PC-9 (cell line): ENCODE measurements around the gene ADGRB3. TPM values are rescaled to one million over a fixed set of nuclear protein-coding genes. Genes with fewer than 3 reads are reported as not detected.

ENCODE experiments used
- BruUV-seq: library from RNA; stranded (reverse); fragments of 400-500 nt; replicated peaks from 2 replicates; lab custom pipeline; 2021; lab: Mats Ljungman, UMichigan
- CTCF ChIA-PET: fragments of 300-600 bp; sonication (Branson Sonifier 250); formaldehyde crosslinking; loops from one replicate; lab custom pipeline; 2022; ENCODE audit warnings: antibody characterized with exemption; lab: Charles Lee
- POLR2A ChIA-PET: fragments of 300-600 bp; sonication (Branson Sonifier 250); formaldehyde crosslinking; loops from one replicate; lab custom pipeline; 2022; ENCODE audit warnings: antibody characterized with exemption; ENCODE audit not compliant: unreplicated experiment; lab: Charles Lee
- DNase-seq, 2 experiments: peaks; one replicate each; pipeline versions ENCODE4 v3.0.0 to v3.0.0-alpha.2; 2015 to 2022; ENCODE audit warnings: mixed read lengths in 1 of 2
- H2AFZ ChIP-seq: fragments of 200-600 bp; sonication (generic); 2 replicates; pipeline ENCODE4 v1.8.1; 2017; ENCODE audit warnings: antibody characterized with exemption
- H3F3A ChIP-seq: fragments of 200-600 bp; sonication (generic); 2 replicates; pipeline ENCODE4 v1.8.1; 2017; ENCODE audit warnings: antibody characterized with exemption, mild to moderate bottlenecking, low read depth; ENCODE audit not compliant: insufficient read depth
- H3K27ac ChIP-seq: fragments of 200-600 bp; sonication (generic); 2 replicates; pipeline ENCODE4 v1.6.1; 2016; ENCODE audit warnings: mixed run types
- H3K27me3 ChIP-seq: fragments of 200-600 bp; sonication (generic); 2 replicates; pipeline ENCODE4 v1.6.1; 2016; ENCODE audit warnings: low read depth, mixed run types; ENCODE audit not compliant: insufficient read depth
- H3K36me3 ChIP-seq: fragments of 200-600 bp; sonication (generic); 2 replicates; pipeline ENCODE4 v1.6.1; 2016; ENCODE audit warnings: low read depth, mixed run types
- H3K4me1 ChIP-seq: fragments of 200-600 bp; sonication (generic); replicated peaks from 2 replicates; pipeline ENCODE4 v1.6.1; 2016; ENCODE audit warnings: mixed run types; ENCODE audit not compliant: insufficient read depth
- H3K4me2 ChIP-seq: fragments of 200-600 bp; sonication (generic); 2 replicates; pipeline ENCODE4 v1.6.1; 2017; ENCODE audit warnings: mixed run types
- H3K4me3 ChIP-seq: fragments of 200-600 bp; sonication (generic); 2 replicates; pipeline ENCODE4 v1.6.1; 2016; ENCODE audit warnings: mixed run types
- H3K79me2 ChIP-seq: fragments of 200-600 bp; sonication (generic); 2 replicates; pipeline ENCODE4 v1.6.1; 2017; ENCODE audit warnings: low read depth, mixed run types
- H3K9me2 ChIP-seq: fragments of 200-600 bp; sonication (generic); 2 replicates; pipeline ENCODE4 v1.8.1; 2017; ENCODE audit warnings: mild to moderate bottlenecking; ENCODE audit not compliant: insufficient read depth
- H3K9me3 ChIP-seq: fragments of 200-600 bp; sonication (generic); 2 replicates; pipeline ENCODE4 v1.8.1; 2016; ENCODE audit warnings: low read depth; ENCODE audit not compliant: insufficient read depth
- H4K20me1 ChIP-seq: fragments of 200-600 bp; sonication (generic); 2 replicates; pipeline ENCODE4 v1.8.1; 2017; ENCODE audit not compliant: insufficient read depth
- CTCF ChIP-seq: fragments of 200-600 bp; sonication (generic); conservative IDR thresholded peaks from 2 replicates; pipeline ENCODE4 v1.6.1; 2017; ENCODE audit warnings: mixed run types, antibody characterized with exemption, mild to moderate bottlenecking, moderate library complexity
- EZH2 ChIP-seq: fragments of 200-600 bp; sonication (generic); IDR thresholded peaks from 2 replicates; pipeline ENCODE4 v1.8.0; 2017; ENCODE audit warnings: antibody characterized with exemption, low read depth
- intact Hi-C: fragments of 100-400 bp; cut with micrococcal nuclease; formaldehyde crosslinking; loops from one replicate; pipeline ENCODE4 v1.10.0; 2022; ENCODE audit not compliant: unreplicated experiment
- total RNA-seq: library from RNA; stranded (reverse); gene quantifications from 2 replicates; pipeline ENCODE4 v1.2.3, GENCODE V29; 2021

The ADGRB3 gene
- total RNA-seq, 1 experiment from 2014 or later, result not detected

DNA sequence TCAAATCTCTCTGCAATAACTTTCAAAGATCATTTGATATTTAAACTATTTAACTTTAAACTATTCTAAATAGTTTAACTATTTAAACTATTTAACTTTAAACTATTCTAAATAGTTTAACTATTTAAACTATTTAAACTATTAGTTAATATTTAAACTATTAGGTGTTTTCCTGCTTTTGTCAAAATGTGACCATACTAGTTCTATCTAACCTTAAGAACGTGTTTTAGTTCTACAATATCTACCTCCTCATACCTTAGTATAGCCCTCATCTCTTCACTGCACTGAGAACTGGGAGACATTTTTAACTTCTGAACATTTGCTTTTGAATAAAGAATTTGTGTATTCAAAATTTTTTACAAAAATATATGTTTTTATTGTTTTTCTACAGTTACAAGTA is 429.1 kb downstream of the ADGRB3 start:
- BruUV-seq, result no TSS peak
- POLR2A ChIA-PET, result no interaction called here
- no peak for DNase-seq
- no peak overlapping the region for H3K4me3 ChIP-seq
- no peak overlapping the region for H3K4me2 ChIP-seq
- H3K4me1 ChIP-seq, result no peaks in the 10 kb centered on the region
- H3F3A ChIP-seq, result no peaks in the 10 kb centered on the region
- no peaks in the 10 kb centered on the region for H3K27me3 ChIP-seq
- no peaks in the 10 kb centered on the region for H4K20me1 ChIP-seq
- intact Hi-C loops, result no loop called here
- no peak overlapping the region for H3K27ac ChIP-seq
- no peak overlapping the region for H2AFZ ChIP-seq
- H3K79me2 ChIP-seq, result no peaks in the 10 kb centered on the region
- H3K9me2 ChIP-seq, result no peaks in the 10 kb centered on the region
- H3K9me3 ChIP-seq, result no peaks in the 10 kb centered on the region
- no peak for TF ChIP-seq CTCF
- TF ChIP-seq EZH2, result no peak
- H3K36me3 ChIP-seq, result no peaks in the 10 kb centered on the region
- CTCF ChIA-PET, result no interaction called here

DNA sequence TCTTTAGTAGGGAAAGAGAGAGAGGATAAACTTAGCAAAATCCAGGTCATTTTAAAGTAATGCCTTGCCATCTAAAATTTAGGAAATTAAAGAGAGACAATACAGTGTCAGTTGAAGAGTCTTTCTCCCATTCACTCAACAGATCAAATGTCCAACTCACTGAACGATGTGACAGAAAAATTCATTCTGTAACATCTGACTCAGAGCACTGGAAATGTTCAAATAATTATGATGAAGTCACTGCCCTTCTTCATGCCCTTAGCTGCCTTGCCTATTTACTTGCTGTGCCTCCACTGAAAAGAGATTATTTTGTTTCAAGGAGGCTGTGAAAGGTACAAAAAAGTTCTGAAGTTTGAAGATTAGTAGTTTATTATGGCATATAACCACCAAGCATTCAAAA is 434.8 kb downstream of the ADGRB3 start:
- intact Hi-C loops, result no loop called here
- no peak overlapping the region for H3K4me2 ChIP-seq
- POLR2A ChIA-PET, result no interaction called here

DNA sequence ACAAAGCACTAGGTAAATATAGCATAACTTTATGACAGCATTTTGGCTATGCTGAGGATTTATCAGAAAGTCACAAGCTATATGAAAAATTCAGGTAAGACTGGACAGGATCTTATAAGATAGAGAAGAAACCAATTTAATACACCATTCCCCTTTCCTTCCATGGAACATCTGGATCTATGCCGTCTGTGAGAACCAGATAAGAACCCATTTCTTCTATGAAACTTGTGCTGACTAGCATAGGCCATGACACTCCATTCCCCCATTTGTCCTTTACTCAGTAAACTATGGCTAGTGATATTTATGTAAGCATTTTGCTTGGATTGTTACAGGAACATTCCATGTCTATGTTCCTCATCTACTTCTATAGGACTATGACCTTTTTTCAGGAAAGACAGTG is 437.7 kb downstream of the ADGRB3 start:
- intact Hi-C loops, result no loop called here
- no peak overlapping the region for H3K4me3 ChIP-seq
- H3K9me2 ChIP-seq, result no peaks in the 10 kb centered on the region
- no peaks in the 10 kb centered on the region for H3K9me3 ChIP-seq
- H2AFZ ChIP-seq, result no peak overlapping the region
- no peaks in the 10 kb centered on the region for H4K20me1 ChIP-seq
- H3K27me3 ChIP-seq, result no peaks in the 10 kb centered on the region
- H3F3A ChIP-seq, result no peaks in the 10 kb centered on the region
- H3K79me2 ChIP-seq, result no peaks in the 10 kb centered on the region
- no peak for DNase-seq
- BruUV-seq, result no TSS peak
- H3K36me3 ChIP-seq, result no peaks in the 10 kb centered on the region
- no peak for TF ChIP-seq EZH2
- no peak for TF ChIP-seq CTCF
- no peak overlapping the region for H3K27ac ChIP-seq
- CTCF ChIA-PET, result no interaction called here
- no peak overlapping the region for H3K4me2 ChIP-seq
- H3K4me1 ChIP-seq, result no peaks in the 10 kb centered on the region
- POLR2A ChIA-PET, result no interaction called here

More for the DNA sequence above, 434.8 kb downstream of the ADGRB3 start:
- CTCF ChIA-PET, result no interaction called here
- H3K9me3 ChIP-seq, result no peaks in the 10 kb centered on the region
- DNase-seq, result no peak
- no peaks in the 10 kb centered on the region for H3K36me3 ChIP-seq
- H2AFZ ChIP-seq, result no peak overlapping the region
- H3K4me1 ChIP-seq, result no peaks in the 10 kb centered on the region
- no peak for TF ChIP-seq CTCF
- TF ChIP-seq EZH2, result no peak
- no peaks in the 10 kb centered on the region for H3K79me2 ChIP-seq
- no peaks in the 10 kb centered on the region for H3F3A ChIP-seq
- H4K20me1 ChIP-seq, result no peaks in the 10 kb centered on the region
- no peaks in the 10 kb centered on the region for H3K9me2 ChIP-seq
- BruUV-seq, result no TSS peak
- H3K27me3 ChIP-seq, result no peaks in the 10 kb centered on the region
- no peak overlapping the region for H3K27ac ChIP-seq
- no peak overlapping the region for H3K4me3 ChIP-seq
